ENCODE measurements around the gene CDKL5. TPM values are rescaled to one million over a fixed set of nuclear protein-coding genes. Genes with fewer than 3 reads are reported as not detected.
"Not testable (repeated sequence)": the region's sequence is repeated elsewhere in the genome, so short reads cannot be mapped to it uniquely, and the experiment has no call there.

The CDKL5 gene
- total RNA-seq, result 10.7 TPM
- long read RNA-seq, partial matches to known transcripts, result 3 of 12 reads
- long read RNA-seq, other reads (novel, unspliced or antisense), result 9 of 12 reads

DNA sequence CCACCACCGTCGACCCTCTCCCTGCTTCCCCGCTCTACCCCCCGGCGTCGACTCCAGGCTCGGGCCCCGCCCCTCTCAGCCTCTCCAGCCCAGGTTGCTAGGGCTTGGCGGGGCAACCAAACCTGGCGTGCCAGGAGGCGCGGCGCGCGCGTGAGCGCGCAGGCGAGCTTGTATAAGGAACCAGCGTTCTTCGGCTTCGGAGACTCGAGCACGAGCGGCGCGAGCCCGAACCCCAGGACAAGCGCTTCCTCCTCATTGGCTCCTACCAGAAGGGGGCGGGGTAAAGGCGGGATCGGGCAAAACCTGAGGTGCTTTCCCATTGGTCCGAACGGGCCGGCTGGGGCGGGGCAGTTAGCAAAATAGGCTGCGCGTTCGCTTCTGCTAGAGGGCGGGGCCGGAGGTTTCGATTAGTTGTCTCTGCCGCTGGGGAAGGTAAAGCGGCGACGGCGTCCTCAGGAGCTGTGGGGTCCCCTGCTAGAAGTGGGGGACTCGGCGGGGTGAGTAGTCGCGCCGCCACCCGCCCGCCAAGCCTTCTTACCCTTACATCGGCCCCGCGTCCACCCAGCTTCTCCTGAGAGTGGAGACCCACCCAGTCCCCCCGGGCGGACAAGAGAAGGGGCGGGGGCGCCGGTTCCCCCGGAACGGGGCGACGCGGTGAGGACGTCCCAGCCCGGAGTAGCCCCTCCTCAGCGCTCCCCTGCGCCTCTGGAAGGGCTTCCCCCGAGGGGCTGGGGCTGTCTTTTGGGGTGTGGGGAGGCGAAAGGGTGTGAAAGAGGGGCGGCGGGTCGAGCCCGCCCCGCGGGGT, at the start of gene CDKL5:
Gene CDKL5 (plus strand): TSS at position 410 of the 805 bp plus-strand sequence. CDS start 81,489 bp downstream, outside the sequence.
- intact Hi-C loops (cut with DNase I), result loop anchor here (5.0 kb wide), 1 partner anchor 472 kb away; no protein-coding TSS in a partner anchor
- DNase-seq (ENCODE audit: low spot score), result peak; percentile 98

GRCh38 chrX:18377796-18378195, 47.6 kb upstream of the CDKL5 start:
- DNase-seq (ENCODE audit: low spot score), result no peak
- intact Hi-C loops (cut with DNase I), result no loop called here

DNA sequence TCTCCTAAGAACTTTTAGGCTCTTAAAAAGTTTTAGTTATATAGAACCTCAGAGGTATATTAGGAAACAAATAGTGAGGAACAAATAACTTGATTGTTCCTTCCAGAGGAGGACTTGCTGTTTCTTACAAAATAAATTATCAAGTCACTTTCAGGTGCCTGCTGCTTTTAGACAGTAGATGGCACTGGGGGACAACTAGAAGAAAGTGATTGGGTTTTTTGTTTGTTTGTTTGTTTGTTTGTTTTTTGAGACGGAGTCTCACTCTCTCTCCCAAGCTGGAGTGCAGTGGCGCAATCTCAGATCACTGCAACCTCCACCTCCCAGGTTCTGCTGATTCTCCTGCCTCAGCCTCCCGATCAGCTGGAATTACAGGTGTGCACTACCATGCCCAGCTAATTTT, 35.4 kb upstream of the CDKL5 start:
- intact Hi-C loops (cut with DNase I), result loop anchor here (5.0 to 10.0 kb wide), 2 partner anchors 505 to 942 kb away; no protein-coding TSS in a partner anchor
- no peak for DNase-seq (ENCODE audit: low spot score)

GRCh38 chrX:18390941-18391538, 34.4 kb upstream of the CDKL5 start:
- intact Hi-C loops (cut with DNase I), result loop anchor here (5.0 to 10.0 kb wide), 2 partner anchors 504 to 941 kb away; no protein-coding TSS in a partner anchor
- no peak for DNase-seq (ENCODE audit: low spot score)

DNA sequence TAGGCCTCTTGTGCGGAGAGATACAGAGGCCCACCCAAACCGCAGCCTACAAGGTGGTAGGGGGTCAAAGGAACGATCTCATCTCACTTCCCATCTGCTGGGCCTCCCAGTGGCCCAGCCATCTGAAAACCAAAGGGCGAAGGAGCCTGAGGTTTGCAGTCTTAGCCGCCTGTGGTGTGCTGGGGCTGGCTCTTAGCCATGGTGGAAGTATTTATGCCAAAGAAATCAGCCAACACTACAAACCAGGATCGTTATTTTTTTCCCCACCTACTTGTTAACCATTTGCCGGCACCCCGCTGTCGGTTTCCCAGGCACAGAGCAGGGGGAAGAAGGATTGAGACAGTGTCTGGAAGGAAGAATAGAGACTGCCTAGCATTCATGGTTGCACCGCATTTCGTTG, 30.9 kb upstream of the CDKL5 start:
- intact Hi-C loops (cut with DNase I), result loop anchor here (5.0 to 10.0 kb wide), 2 partner anchors 500 to 938 kb away; no protein-coding TSS in a partner anchor
- DNase-seq (ENCODE audit: low spot score), result no peak

DNA sequence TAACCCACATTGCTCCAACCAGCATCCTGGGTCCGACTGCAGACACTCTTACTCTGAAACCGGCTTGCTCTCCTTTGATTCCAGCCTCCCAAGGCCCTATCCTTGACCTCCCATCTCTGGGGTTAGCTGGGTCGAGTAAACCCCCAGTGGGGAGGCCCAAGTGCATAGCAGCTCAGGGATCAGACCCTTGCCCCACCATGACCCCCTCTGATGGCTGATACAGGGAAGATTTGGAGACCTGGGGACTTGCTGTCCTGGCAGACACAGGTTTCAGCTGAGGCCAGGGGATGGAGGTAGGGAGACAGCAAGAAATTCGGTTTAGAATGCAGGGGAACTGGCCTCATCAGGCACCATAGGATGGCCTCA, 23.6 kb upstream of the CDKL5 start:
- intact Hi-C loops (cut with DNase I), result no loop called here
- DNase-seq (ENCODE audit: low spot score), result no peak

- intact Hi-C loops (cut with DNase I), result no loop called here
- DNase-seq (ENCODE audit: low spot score), result no peak
These were observed 18.7 kb upstream of the CDKL5 start for GRCh38 chrX:18406531-18407266.

DNA sequence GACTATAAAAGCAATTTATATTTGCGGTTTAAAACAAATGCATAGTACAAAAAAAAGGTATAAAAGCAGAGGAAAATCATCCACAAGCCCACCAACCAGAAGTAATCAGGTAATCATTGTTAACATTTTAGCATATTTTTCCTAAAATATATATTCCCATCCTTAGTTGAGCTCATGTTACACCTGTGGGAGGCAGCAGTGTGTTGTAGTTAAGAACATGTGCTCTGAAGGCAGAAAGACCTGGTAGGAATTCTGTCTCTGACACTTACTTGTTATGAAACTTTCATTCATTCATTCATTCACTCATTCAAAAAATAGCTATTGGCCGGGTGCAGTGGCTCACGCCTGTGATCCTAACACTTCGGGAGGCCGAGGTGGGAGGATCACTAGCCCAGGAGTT, 15.4 kb upstream of the CDKL5 start:
- intact Hi-C loops (cut with DNase I), result loop anchor here (5.0 kb wide), 1 partner anchor 487 kb away; no protein-coding TSS in a partner anchor
- DNase-seq (ENCODE audit: low spot score), result no peak

DNA sequence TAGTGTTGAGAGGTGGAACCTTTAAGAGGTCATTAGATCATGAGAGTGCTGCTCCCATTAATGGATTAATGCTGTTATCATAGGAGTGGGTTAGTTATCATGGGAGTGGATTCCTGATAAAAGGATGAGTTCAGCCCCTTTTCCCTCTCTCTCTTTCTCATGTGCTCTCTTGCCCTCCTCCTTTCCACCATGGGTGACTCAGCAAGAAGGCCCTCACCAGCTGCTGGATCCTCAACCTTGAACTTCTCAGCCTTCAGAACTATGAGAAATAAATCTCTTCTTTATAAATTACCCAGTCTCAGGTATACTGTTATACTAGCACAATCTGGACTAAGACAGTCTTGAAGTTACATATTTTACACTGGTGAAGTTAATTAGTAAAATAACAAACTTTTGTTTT, 10.0 kb upstream of the CDKL5 start:
- no peak for DNase-seq (ENCODE audit: low spot score)
- intact Hi-C loops (cut with DNase I), result no loop called here

DNA sequence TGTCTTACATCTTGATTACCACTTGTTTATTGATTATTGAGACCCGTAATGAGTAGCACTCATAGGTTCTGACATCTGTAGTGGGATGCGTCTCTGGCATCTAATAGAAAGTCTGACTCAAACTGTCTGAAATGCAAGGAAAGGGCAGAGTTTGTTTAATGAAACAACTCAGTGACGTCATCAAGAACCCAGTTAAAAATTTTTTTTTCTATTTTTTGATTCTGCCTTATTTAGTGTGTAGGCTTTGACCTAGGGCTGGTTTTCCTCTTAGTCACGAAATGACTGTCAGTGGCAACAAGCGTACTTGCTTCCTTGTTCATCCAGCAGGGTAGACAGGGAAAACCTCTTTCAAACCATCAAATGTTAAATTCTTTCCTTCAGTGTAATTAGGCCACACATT, 3.1 kb upstream of the CDKL5 start:
- no peak for DNase-seq (ENCODE audit: low spot score)
- intact Hi-C loops (cut with DNase I), result no loop called here

- no peak for DNase-seq (ENCODE audit: low spot score)
- intact Hi-C loops (cut with DNase I), result no loop called here
These were observed 2.5 kb upstream of the CDKL5 start for GRCh38 chrX:18422886-18423285.

GRCh38 chrX:18424482-18425198, 768 bp upstream of the CDKL5 start:
- intact Hi-C loops (cut with DNase I), result loop anchor here (5.0 kb wide), 1 partner anchor 473 kb away; no protein-coding TSS in a partner anchor
- no peak for DNase-seq (ENCODE audit: low spot score)

- intact Hi-C loops (cut with DNase I), result loop anchor here (5.0 kb wide), 1 partner anchor 471 kb away; no protein-coding TSS in a partner anchor
- DNase-seq (ENCODE audit: low spot score), result no peak
These were observed 554 bp downstream of the CDKL5 start for GRCh38 chrX:18426004-18426320.

GRCh38 chrX:18428006-18428405, 2.6 kb downstream of the CDKL5 start:
- intact Hi-C loops (cut with DNase I), result loop anchor here (5.0 kb wide), 1 partner anchor 469 kb away; no protein-coding TSS in a partner anchor
- no peak for DNase-seq (ENCODE audit: low spot score)

- DNase-seq (ENCODE audit: low spot score); intact Hi-C loops (cut with DNase I): not testable (repeated sequence)
These were observed 7.9 kb downstream of the CDKL5 start for GRCh38 chrX:18433288-18433687.

GRCh38 chrX:18434896-18435295, 9.5 kb downstream of the CDKL5 start:
- DNase-seq (ENCODE audit: low spot score), result no peak

DNA sequence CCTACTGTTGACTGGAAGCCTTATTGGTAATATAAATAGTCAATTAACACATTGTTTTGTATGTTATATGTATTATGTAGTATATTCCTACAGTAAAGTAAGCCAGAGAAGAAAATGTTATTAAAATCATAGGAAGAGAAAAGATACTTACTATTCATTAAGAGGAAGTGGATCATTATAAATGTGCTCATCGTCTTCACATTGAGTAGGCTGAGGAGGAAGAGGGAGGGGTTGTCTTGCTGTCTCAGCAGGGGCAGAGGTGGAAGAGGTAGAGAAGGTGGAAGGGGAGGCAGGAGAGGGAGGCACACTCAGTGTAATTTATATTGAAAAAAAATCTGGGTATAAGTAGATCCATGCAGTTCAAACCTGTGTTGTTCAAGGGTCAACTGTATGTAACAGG, 10.6 kb downstream of the CDKL5 start:
- no peak for DNase-seq (ENCODE audit: low spot score)
- intact Hi-C loops (cut with DNase I), result no loop called here

More at GRCh38 chrX:18434896-18435295, 9.5 kb downstream of the CDKL5 start:
- intact Hi-C loops (cut with DNase I), result no loop called here

DNA sequence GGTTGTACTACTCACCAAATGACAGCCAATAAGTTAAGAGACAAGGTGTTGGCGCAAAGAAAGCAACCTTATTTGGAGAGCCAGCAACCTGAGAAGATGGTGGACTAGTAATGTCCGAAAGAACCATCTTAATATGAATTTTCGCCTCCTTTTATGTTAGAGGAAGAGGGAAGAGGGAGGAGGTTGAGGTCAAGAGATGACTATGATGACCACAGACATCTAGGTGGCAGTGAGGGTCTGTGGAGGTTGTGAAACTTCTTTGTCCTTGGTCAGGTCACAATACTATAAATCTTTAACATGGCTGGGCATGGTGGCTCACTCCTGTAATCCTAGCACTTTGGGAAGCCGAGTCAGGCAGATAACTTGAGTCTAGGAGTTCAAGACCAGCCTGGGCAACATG, 15.4 kb downstream of the CDKL5 start:
- DNase-seq (ENCODE audit: low spot score), result no peak
- intact Hi-C loops (cut with DNase I), result no loop called here

GRCh38 chrX:18441780-18442367, 16.5 kb downstream of the CDKL5 start:
- DNase-seq (ENCODE audit: low spot score), result no peak
- intact Hi-C loops (cut with DNase I), result no loop called here
